Mesenchymal stem cell (in vitro differentiated cells and primary cell): ENCODE results near the gene VWA7.
A peak's percentile ranks its signal among the peaks of the same experiment; 100 is the strongest.

ENCODE experiments used
- DNase-seq: peaks from one replicate; pipeline ENCODE4 v3.0.0-alpha.2; 2013
- H2AFZ ChIP-seq: one replicate; pipeline ENCODE4 v1.6.1; 2013; ENCODE audit warnings: low read depth, mild to moderate bottlenecking, control low read depth, inconsistent platforms, low read length, moderate library complexity
- H2AK5ac ChIP-seq: 2 replicates; pipeline ENCODE4 v1.6.1; 2013; ENCODE audit warnings: low read length, moderate library complexity, mild to moderate bottlenecking, inconsistent platforms; ENCODE audit not compliant: severe bottlenecking
- H2BK120ac ChIP-seq: one replicate; pipeline ENCODE4 v1.6.1; 2013; ENCODE audit warnings: low read depth, mild to moderate bottlenecking, inconsistent platforms, low read length, moderate library complexity
- H2BK12ac ChIP-seq, 2 experiments: one replicate each; pipeline ENCODE4 v1.6.1; 2013; ENCODE audit warnings: inconsistent platforms in 2 of 2, low read length in 2 of 2, mild to moderate bottlenecking in 2 of 2, moderate library complexity in 2 of 2, control low read depth in 1 of 2
- H2BK15ac ChIP-seq: one replicate; pipeline ENCODE4 v1.6.1; 2013; ENCODE audit warnings: mild to moderate bottlenecking, low read depth, inconsistent platforms; ENCODE audit not compliant: poor library complexity, severe bottlenecking
- H2BK5ac ChIP-seq: 2 replicates; pipeline ENCODE4 v1.6.1; 2013; ENCODE audit warnings: low read depth, mild to moderate bottlenecking, low read length, control low read depth, inconsistent platforms; ENCODE audit not compliant: poor library complexity, severe bottlenecking
- H3K14ac ChIP-seq, 2 experiments: one replicate each; pipeline ENCODE4 v1.6.1; 2013; ENCODE audit warnings: inconsistent platforms in 2 of 2, low read length in 2 of 2, control low read depth in 1 of 2, mild to moderate bottlenecking in 1 of 2, moderate library complexity in 1 of 2
- H3K18ac ChIP-seq, 2 experiments: one replicate each; pipeline ENCODE4 v1.6.1; 2013; ENCODE audit warnings: inconsistent platforms in 2 of 2, low read length in 2 of 2, control low read depth in 1 of 2, low read depth in 1 of 2, mild to moderate bottlenecking in 1 of 2
- H3K23ac ChIP-seq, 2 experiments: one replicate each; pipeline ENCODE4 v1.6.1; 2013; ENCODE audit warnings: inconsistent platforms in 2 of 2, low read length in 2 of 2, mild to moderate bottlenecking in 2 of 2, moderate library complexity in 2 of 2, control low read depth in 1 of 2
- H3K27ac ChIP-seq: 2 replicates; pipeline ENCODE4 v1.5.1; 2013; ENCODE audit warnings: mild to moderate bottlenecking, moderate library complexity, low read length, control low read depth, inconsistent platforms; ENCODE audit not compliant: poor library complexity, severe bottlenecking
- H3K27me3 ChIP-seq, 2 experiments: 2 replicates each; pipeline versions ENCODE4 v1.6.1 to v1.7.0; 2013; ENCODE audit warnings: low read length in 2 of 2, mild to moderate bottlenecking in 2 of 2, moderate library complexity in 2 of 2, control low read depth in 1 of 2, inconsistent platforms in 1 of 2; ENCODE audit not compliant: control insufficient read depth in 1 of 2, insufficient read depth in 1 of 2
- H3K36me3 ChIP-seq, 2 experiments: 2 replicates each; pipeline versions ENCODE4 v1.6.1 to v1.7.0; 2013; ENCODE audit warnings: low read length in 2 of 2, control low read depth in 1 of 2, inconsistent platforms in 1 of 2, low read depth in 1 of 2, mild to moderate bottlenecking in 1 of 2; ENCODE audit not compliant: insufficient read depth in 2 of 2, control insufficient read depth in 1 of 2
- H3K4ac ChIP-seq, 2 experiments: one replicate each; pipeline ENCODE4 v1.6.1; 2013; ENCODE audit warnings: inconsistent platforms in 2 of 2, low read length in 2 of 2, mild to moderate bottlenecking in 2 of 2, moderate library complexity in 2 of 2, control low read depth in 1 of 2, low read depth in 1 of 2
- H3K4me1 ChIP-seq: 2 replicates; pipeline ENCODE4 v1.6.1; 2013; ENCODE audit warnings: low read depth, low read length, control low read depth; ENCODE audit not compliant: control insufficient read depth, insufficient read depth
- H3K4me2 ChIP-seq: 2 replicates; pipeline ENCODE4 v1.6.1; 2013; ENCODE audit warnings: low read length, mild to moderate bottlenecking, inconsistent platforms; ENCODE audit not compliant: poor library complexity, severe bottlenecking
- H3K4me3 ChIP-seq, 2 experiments: 2 replicates each; pipeline versions ENCODE4 v1.5.1 to v1.7.0; 2013; ENCODE audit warnings: low read length in 2 of 2, mild to moderate bottlenecking in 2 of 2, control low read depth in 1 of 2, low read depth in 1 of 2; ENCODE audit not compliant: insufficient read depth in 1 of 2
- H3K79me1 ChIP-seq: replicated peaks from 2 replicates; pipeline ENCODE4 v1.6.1; 2013; ENCODE audit warnings: mild to moderate bottlenecking, control low read depth, low read length, inconsistent platforms; ENCODE audit not compliant: poor library complexity, severe bottlenecking
- H3K9ac ChIP-seq: 2 replicates; pipeline ENCODE4 v1.7.0; 2013; ENCODE audit warnings: mild to moderate bottlenecking, low read length, moderate library complexity
- H3K9me3 ChIP-seq: 2 replicates; pipeline ENCODE4 v1.7.0; 2013; ENCODE audit warnings: mild to moderate bottlenecking, low read length; ENCODE audit not compliant: control insufficient read depth
- H4K8ac ChIP-seq: one replicate; pipeline ENCODE4 v1.6.1; 2013; ENCODE audit warnings: inconsistent platforms, mild to moderate bottlenecking, low read length, moderate library complexity
- H4K91ac ChIP-seq: one replicate; pipeline ENCODE4 v1.6.1; 2013; ENCODE audit warnings: mild to moderate bottlenecking, low read length, inconsistent platforms
- WGBS: methylation state at CpG from one replicate; pipeline ENCODE4 v1.1.7; 2013; ENCODE audit warnings: mixed read lengths; 5-methylcytosine and 5-hydroxymethylcytosine counted together

VWA7 gene

GRCh38 chr6:31739639-31740396 lies 37.3 kb downstream of the VWA7 start, which contains the start of gene MSH5:
MSH5 (plus strand) TSS chr6:31740005; CDS start chr6:31740467, 462 bp downstream.
- H3K4me3 ChIP-seq, result peak within 1 kb of the TSS; percentile 62 to 95
- H2BK120ac ChIP-seq, result peak within 1 kb of the TSS; percentile 98
- H3K9me3 ChIP-seq, result no peaks in the 10 kb centered on the region
- H3K4ac ChIP-seq, result peak within 1 kb of the TSS; percentile 68 to 81
- peak within 1 kb of the TSS; percentile 83 for H2BK15ac ChIP-seq
- peaks cover 24% of the 10 kb centered on the region for H3K4me1 ChIP-seq
- peak within 1 kb of the TSS; percentile 92 to 99 for H2BK12ac ChIP-seq
- H3K4me2 ChIP-seq, result peak within 1 kb of the TSS; percentile 62
- peaks cover 0 to 29% of the 10 kb centered on the region in 2 experiments for H3K36me3 ChIP-seq
- peaks cover 2% of the 10 kb centered on the region for H3K79me1 ChIP-seq
- H3K14ac ChIP-seq, result peak within 1 kb of the TSS in 1 of 2 experiments; percentile 93
- peak within 1 kb of the TSS in 1 of 2 experiments; percentile 96 for H3K23ac ChIP-seq
- peak within 1 kb of the TSS; percentile 89 for H3K27ac ChIP-seq
- H4K91ac ChIP-seq, result peak within 1 kb of the TSS; percentile 58
- 3% methylated on average over 36 of the region's 58 CpGs for WGBS
- H3K9ac ChIP-seq, result peak within 1 kb of the TSS; percentile 100
- peak within 1 kb of the TSS; percentile 46 for H2AFZ ChIP-seq
- H3K27me3 ChIP-seq, result no peaks in the 10 kb centered on the region
- no peak within 1 kb of the TSS for H2AK5ac ChIP-seq
- peak within 1 kb of the TSS; percentile 22 for H2BK5ac ChIP-seq
- peak within 1 kb of the TSS; percentile 83 for H4K8ac ChIP-seq
- DNase-seq, result peak; percentile 99
- H3K18ac ChIP-seq, result peak within 1 kb of the TSS; percentile 70 to 86

GRCh38 chr6:31737991-31738979 lies 38.8 kb downstream of the VWA7 start:
- no peaks in the 10 kb centered on the region for H3K9me3 ChIP-seq
- no peaks in the 10 kb centered on the region for H3K27me3 ChIP-seq
- H4K8ac ChIP-seq, result peak overlapping the region; percentile 97
- peaks cover 10 to 30% of the 10 kb centered on the region in 2 experiments for H3K36me3 ChIP-seq
- peak overlapping the region in 1 of 2 experiments; percentile 58 for H3K14ac ChIP-seq
- H2AFZ ChIP-seq, result no peak overlapping the region
- peak overlapping the region in 1 of 2 experiments; percentile 57 for H3K4me3 ChIP-seq
- peak overlapping the region; percentile 100 for H3K9ac ChIP-seq
- peak overlapping the region; percentile 92 to 99 for H2BK12ac ChIP-seq
- peaks cover 33% of the 10 kb centered on the region for H3K4me1 ChIP-seq
- H2BK5ac ChIP-seq, result peak overlapping the region; percentile 67
- H3K18ac ChIP-seq, result peak overlapping the region; percentile 84 to 96
- H3K23ac ChIP-seq, result peak overlapping the region in 1 of 2 experiments; percentile 83
- peak overlapping the region; percentile 98 for H2BK120ac ChIP-seq
- H3K79me1 ChIP-seq, result peaks cover 2% of the 10 kb centered on the region
- H4K91ac ChIP-seq, result peak overlapping the region; percentile 95
- peak; percentile 94 for DNase-seq
- peak overlapping the region; percentile 47 for H2AK5ac ChIP-seq
- peak overlapping the region; percentile 98 for H2BK15ac ChIP-seq
- H3K27ac ChIP-seq, result peak overlapping the region; percentile 89
- WGBS, result 20% methylated on average over 5 of the region's 6 CpGs
- peak overlapping the region; percentile 98 for H3K4ac ChIP-seq
- peak overlapping the region; percentile 62 for H3K4me2 ChIP-seq

- H3K27me3 ChIP-seq, result no peaks in the 10 kb centered on the region
- H4K8ac ChIP-seq, result peak overlapping the region; percentile 88
- H3K14ac ChIP-seq, result no peak overlapping the region
- peaks cover 16 to 31% of the 10 kb centered on the region in 2 experiments for H3K36me3 ChIP-seq
- H2AK5ac ChIP-seq, result peak overlapping the region; percentile 86
- peaks cover 33% of the 10 kb centered on the region for H3K4me1 ChIP-seq
- H3K9ac ChIP-seq, result peak overlapping the region; percentile 100
- H3K27ac ChIP-seq, result peak overlapping the region; percentile 89
- no peak overlapping the region for H2AFZ ChIP-seq
- DNase-seq, result peak; percentile 82
- H4K91ac ChIP-seq, result peak overlapping the region; percentile 85
- peaks cover 2% of the 10 kb centered on the region for H3K79me1 ChIP-seq
- H3K23ac ChIP-seq, result no peak overlapping the region
- peak overlapping the region; percentile 83 for H2BK120ac ChIP-seq
- peak overlapping the region; percentile 51 to 98 for H3K4ac ChIP-seq
- H2BK15ac ChIP-seq, result peak overlapping the region; percentile 18
- peak overlapping the region in 1 of 2 experiments; percentile 57 for H3K4me3 ChIP-seq
- H3K18ac ChIP-seq, result peak overlapping the region; percentile 11 to 91
- WGBS, result 21% methylated on average over 6 of the region's 7 CpGs
- H2BK12ac ChIP-seq, result peak overlapping the region in 1 of 2 experiments; percentile 38
- H3K4me2 ChIP-seq, result peak overlapping the region; percentile 25
- peak overlapping the region; percentile 47 for H2BK5ac ChIP-seq
- H3K9me3 ChIP-seq, result no peaks in the 10 kb centered on the region
Observed at GRCh38 chr6:31737315-31737990, 39.7 kb downstream of the VWA7 start.
